22Rv1 (cell line): ENCODE results near the gene ATP5MC3.

Source experiments
- CTCF ChIP-seq: fragments of 450-650 bp; IDR thresholded peaks from 2 replicates; pipeline ENCODE4 v1.5.1; 2017; ENCODE audit warnings: mild to moderate bottlenecking
- ZFX ChIP-seq: fragments of 450-650 bp; IDR thresholded peaks from 2 replicates; pipeline ENCODE4 v1.6.1; 2017; ENCODE audit warnings: antibody characterized with exemption, borderline replicate concordance

DNA sequence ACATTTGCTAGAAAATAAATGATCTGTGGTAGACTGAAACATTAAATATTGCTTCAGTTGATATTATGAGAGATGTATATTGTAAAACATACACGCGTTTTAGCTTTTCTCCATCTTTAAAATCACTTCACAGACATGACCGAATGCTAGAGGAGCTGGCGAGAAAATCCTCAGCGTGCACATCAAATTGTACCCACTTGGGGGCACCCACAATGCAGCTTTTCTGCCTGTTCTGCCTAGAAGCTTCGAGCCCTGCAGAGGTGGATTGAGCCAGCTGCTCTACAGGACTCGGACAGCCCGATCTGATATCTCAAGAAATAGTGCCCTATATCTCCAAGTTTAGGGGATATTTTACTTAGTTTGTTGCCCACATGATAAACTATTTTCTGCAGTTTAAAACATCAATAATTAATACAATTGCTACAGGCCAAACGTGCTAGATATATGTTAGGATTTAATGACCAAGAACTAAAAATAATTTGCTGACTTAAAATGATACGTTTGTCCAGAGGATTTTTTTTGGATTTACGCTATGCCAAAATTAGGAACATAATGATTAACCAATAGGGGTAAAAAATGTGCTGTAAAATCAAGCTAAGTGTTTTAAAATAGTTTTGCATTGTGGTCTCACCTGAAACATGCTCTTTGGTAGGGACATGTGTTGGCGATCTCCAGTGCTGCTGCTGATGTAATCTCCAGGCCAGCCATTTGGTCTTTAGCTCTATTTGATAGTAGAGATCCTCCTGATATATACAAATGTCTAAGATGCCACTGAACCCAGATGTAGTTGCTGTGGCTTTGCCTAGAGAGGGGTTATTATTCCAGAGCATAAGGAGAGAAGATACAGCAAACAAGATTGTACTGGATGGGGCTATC lies 22.3 kb upstream of the ATP5MC3 start:
- TF ChIP-seq CTCF: peak; percentile 38
- TF ChIP-seq ZFX: no peak
